Measurements from ENCODE around the gene GRAMD1A. TPM values are rescaled to one million over a fixed set of nuclear protein-coding genes. Genes with fewer than 3 reads are reported as not detected.

The GRAMD1A gene
- polyA plus RNA-seq, 1 experiment, result 74.9 TPM

- POLR2A ChIA-PET, result no interaction called here
- Histone ChIP-seq H3K4me3 (ENCODE audit: low read depth, low read length) (no peak overlapping the region), H3K36me3 (ENCODE audit: control insufficient read depth, insufficient read depth, low read length) (no peaks in the 10 kb centered on the region), H3K27me3 (ENCODE audit: control insufficient read depth, insufficient read depth, low read length) (peaks cover 2% of the 10 kb centered on the region; the same call in 1 of the 2 replicates)
- DNase-seq (ENCODE audit: low read depth), result no peak
- no peak for TF ChIP-seq CTCF (IDR thresholded peaks at IDR 0.05; ENCODE audit: insufficient read depth, low read depth, low read length)
- CTCF ChIA-PET, result interaction anchor here (0.5 kb wide), 1 partner anchor 10 kb away, joined by 3 read pairs; no protein-coding TSS in a partner anchor
These were observed 40.9 kb downstream of the GRAMD1A start for GRCh38 chr19:35040826-35041547.

GRCh38 chr19:35041548-35042055 lies 41.5 kb downstream of the GRAMD1A start, which contains the start of gene HPN:
Gene HPN, plus strand, starts transcription at chr19:35041721. Its CDS starts 786 bp downstream, at chr19:35042507.
- POLR2A ChIA-PET, result no interaction called here
- CTCF ChIA-PET, result no interaction called here

GRCh38 chr19:35042056-35042730 lies 42.1 kb downstream of the GRAMD1A start:
- CTCF ChIA-PET, result interaction anchor here (2.5 to 5.5 kb wide), 3 partner anchors 13 to 93 kb away, joined by 22 to 36 read pairs (median 31); partner anchors contain the start of gene LGI4
- H3K27me3 ChIP-seq (ENCODE audit: control insufficient read depth, insufficient read depth, low read length), result peaks cover 2% of the 10 kb centered on the region; the same call in 1 of the 2 replicates
- H3K36me3 ChIP-seq (ENCODE audit: control insufficient read depth, insufficient read depth, low read length), result no peaks in the 10 kb centered on the region
- TF ChIP-seq CTCF (IDR thresholded peaks at IDR 0.05; ENCODE audit: insufficient read depth, low read depth, low read length), result no peak
- no peak for DNase-seq (ENCODE audit: low read depth)
- H3K4me3 ChIP-seq (ENCODE audit: low read depth, low read length), result no peak overlapping the region
- POLR2A ChIA-PET, result no interaction called here

More at GRCh38 chr19:35041548-35042055, 41.5 kb downstream of the GRAMD1A start, which contains the start of gene HPN:
- Histone ChIP-seq H3K4me3 (ENCODE audit: low read depth, low read length) (no peak within 1 kb of the TSS), H3K27me3 (ENCODE audit: control insufficient read depth, insufficient read depth, low read length) (peaks cover 2% of the 10 kb centered on the region; the same call in 1 of the 2 replicates), H3K36me3 (ENCODE audit: control insufficient read depth, insufficient read depth, low read length) (no peaks in the 10 kb centered on the region)
- TF ChIP-seq CTCF (IDR thresholded peaks at IDR 0.05; ENCODE audit: insufficient read depth, low read depth, low read length), result no peak
- no peak for DNase-seq (ENCODE audit: low read depth)

- CTCF ChIA-PET, result interaction anchor here (0.7 to 5.5 kb wide), 19 partner anchors 10 to 118 kb away, joined by 3 to 36 read pairs (median 12); partner anchors contain the start of genes GRAMD1A and LGI4
These were observed 43.0 kb downstream of the GRAMD1A start for GRCh38 chr19:35042954-35043604.

More at GRCh38 chr19:35042954-35043604, 43.0 kb downstream of the GRAMD1A start:
- H3K36me3 ChIP-seq (ENCODE audit: control insufficient read depth, insufficient read depth, low read length), result no peaks in the 10 kb centered on the region
- no peak overlapping the region for H3K4me3 ChIP-seq (ENCODE audit: low read depth, low read length)
- TF ChIP-seq CTCF (IDR thresholded peaks at IDR 0.05; ENCODE audit: insufficient read depth, low read depth, low read length), result no peak
- DNase-seq (ENCODE audit: low read depth), result no peak
- H3K27me3 ChIP-seq (ENCODE audit: control insufficient read depth, insufficient read depth, low read length), result peaks cover 2% of the 10 kb centered on the region; the same call in 1 of the 2 replicates
- POLR2A ChIA-PET, result no interaction called here

All from BJ (cell line).